Measurements from ENCODE around the gene DHRS11.

DNA sequence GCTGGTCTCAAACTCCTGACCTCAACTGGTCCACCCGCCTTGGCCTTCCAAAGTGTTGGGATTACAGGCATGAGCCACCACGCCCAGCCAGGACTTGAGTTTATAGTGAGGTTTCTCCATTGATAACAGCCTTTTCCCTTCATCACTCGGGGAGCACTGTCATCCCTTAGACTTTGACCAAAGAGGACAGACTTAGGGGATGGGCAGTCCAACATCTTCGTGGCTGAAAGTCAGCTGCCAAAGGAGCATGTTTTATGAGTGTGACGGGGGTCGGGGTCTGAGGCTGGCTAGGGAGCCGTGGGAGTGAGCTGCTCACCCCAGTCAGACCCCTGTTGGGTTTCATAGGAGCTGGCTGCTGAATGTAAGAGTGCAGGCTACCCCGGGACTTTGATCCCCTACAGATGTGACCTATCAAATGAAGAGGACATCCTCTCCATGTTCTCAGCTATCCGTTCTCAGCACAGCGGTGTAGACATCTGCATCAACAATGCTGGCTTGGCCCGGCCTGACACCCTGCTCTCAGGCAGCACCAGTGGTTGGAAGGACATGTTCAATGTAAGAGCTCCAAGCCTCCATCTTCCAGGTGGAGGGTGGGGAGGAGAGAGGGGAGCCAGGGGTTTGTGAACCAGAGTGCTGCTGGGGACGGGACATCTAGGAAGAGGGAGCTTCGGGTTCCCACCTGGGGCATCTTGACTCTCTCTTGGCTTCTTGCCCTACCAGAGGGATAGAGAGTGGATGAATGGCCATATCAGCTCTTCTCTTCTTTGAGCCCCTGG, 3.1 kb downstream of the DHRS11 start:
- TF ChIP-seq, protein P1, sequence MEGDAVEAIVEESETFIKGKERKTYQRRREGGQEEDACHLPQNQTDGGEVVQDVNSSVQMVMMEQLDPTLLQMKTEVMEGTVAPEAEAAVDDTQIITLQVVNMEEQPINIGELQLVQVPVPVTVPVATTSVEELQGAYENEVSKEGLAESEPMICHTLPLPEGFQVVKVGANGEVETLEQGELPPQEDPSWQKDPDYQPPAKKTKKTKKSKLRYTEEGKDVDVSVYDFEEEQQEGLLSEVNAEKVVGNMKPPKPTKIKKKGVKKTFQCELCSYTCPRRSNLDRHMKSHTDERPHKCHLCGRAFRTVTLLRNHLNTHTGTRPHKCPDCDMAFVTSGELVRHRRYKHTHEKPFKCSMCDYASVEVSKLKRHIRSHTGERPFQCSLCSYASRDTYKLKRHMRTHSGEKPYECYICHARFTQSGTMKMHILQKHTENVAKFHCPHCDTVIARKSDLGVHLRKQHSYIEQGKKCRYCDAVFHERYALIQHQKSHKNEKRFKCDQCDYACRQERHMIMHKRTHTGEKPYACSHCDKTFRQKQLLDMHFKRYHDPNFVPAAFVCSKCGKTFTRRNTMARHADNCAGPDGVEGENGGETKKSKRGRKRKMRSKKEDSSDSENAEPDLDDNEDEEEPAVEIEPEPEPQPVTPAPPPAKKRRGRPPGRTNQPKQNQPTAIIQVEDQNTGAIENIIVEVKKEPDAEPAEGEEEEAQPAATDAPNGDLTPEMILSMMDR (IDR thresholded peaks at IDR 0.05), result no peak
- TF ChIP-seq POLR2A (IDR thresholded peaks at IDR 0.05), result no peak
